PC-3 (cell line): ENCODE results near the gene DMAC2. TPM values are rescaled to one million over a fixed set of nuclear protein-coding genes. Genes with fewer than 3 reads are reported as not detected.

Experiments
- ATAC-seq: fragments of 200-7000 bp; cut with Tn5 transposase; 2 replicates; pipeline ENCODE4 v1.9.1; 2020; ENCODE audit warnings: mild to moderate bottlenecking, moderate library complexity
- BruUV-seq: library from RNA; stranded (reverse); fragments of 400-500 nt; replicated peaks from 2 replicates; lab custom pipeline; 2021; lab: Mats Ljungman, UMichigan
- CTCF ChIA-PET: fragments of 300-600 bp; sonication (Branson Sonifier 250); formaldehyde crosslinking; loops from one replicate; lab custom pipeline; 2022; ENCODE audit warnings: antibody characterized with exemption; lab: Charles Lee
- POLR2A ChIA-PET: fragments of 300-600 bp; sonication (Branson Sonifier 250); formaldehyde crosslinking; loops from one replicate; lab custom pipeline; 2022; ENCODE audit warnings: antibody characterized with exemption; ENCODE audit not compliant: unreplicated experiment; lab: Charles Lee
- DNase-seq: peaks from one replicate; pipeline ENCODE4 v3.0.0-alpha.2; 2015
- H2AFZ ChIP-seq: fragments of 300-600 bp; sonication (generic); 2 replicates; pipeline ENCODE4 v1.6.0; 2016; ENCODE audit warnings: antibody characterized with exemption, low read length
- H3F3A ChIP-seq: fragments of 300-600 bp; sonication (generic); one replicate; pipeline ENCODE4 v1.6.0; 2017; ENCODE audit warnings: antibody characterized with exemption, low read length, control low read depth, mild to moderate bottlenecking; ENCODE audit not compliant: unreplicated experiment
- H3K27ac ChIP-seq: fragments of 300-600 bp; sonication (generic); 2 replicates; pipeline ENCODE4 v1.5.1; 2016; ENCODE audit warnings: mild to moderate bottlenecking, low read length
- H3K27me3 ChIP-seq: fragments of 300-600 bp; sonication (generic); 2 replicates; pipeline ENCODE4 v1.6.1; 2016; ENCODE audit warnings: low read length, mixed read lengths
- H3K36me3 ChIP-seq: fragments of 300-600 bp; sonication (generic); 2 replicates; pipeline ENCODE4 v1.6.1; 2016; ENCODE audit warnings: low read depth, mixed run types, low read length, mixed read lengths
- H3K4me1 ChIP-seq: fragments of 300-600 bp; sonication (generic); 2 replicates; pipeline ENCODE4 v1.5.1; 2016; ENCODE audit warnings: low read length; ENCODE audit not compliant: insufficient read depth
- H3K4me2 ChIP-seq: fragments of 300-600 bp; sonication (generic); 2 replicates; pipeline ENCODE4 v1.6.0; 2016; ENCODE audit warnings: low read length
- H3K4me3 ChIP-seq: fragments of 300-600 bp; sonication (generic); 2 replicates; pipeline ENCODE4 v1.5.1; 2016; ENCODE audit warnings: mild to moderate bottlenecking, low read length, mixed read lengths
- H3K79me2 ChIP-seq: fragments of 300-600 bp; sonication (generic); 2 replicates; pipeline ENCODE4 v1.6.1; 2017; ENCODE audit warnings: low read length, mixed read lengths
- H3K9ac ChIP-seq: fragments of 300-600 bp; sonication (generic); 2 replicates; pipeline ENCODE4 v1.6.0; 2016; ENCODE audit warnings: mild to moderate bottlenecking, low read length
- H3K9me2 ChIP-seq: fragments of 300-600 bp; sonication (generic); replicated peaks from 2 replicates; pipeline ENCODE4 v1.6.1; 2016; ENCODE audit warnings: mixed run types, low read length, mixed read lengths
- H3K9me3 ChIP-seq: fragments of 300-600 bp; sonication (generic); 2 replicates; pipeline ENCODE4 v1.6.1; 2016; ENCODE audit warnings: low read length, mixed read lengths
- H4K20me1 ChIP-seq: fragments of 300-600 bp; sonication (generic); 2 replicates; pipeline ENCODE4 v1.6.1; 2016; ENCODE audit warnings: low read length, mixed read lengths
- CTCF ChIP-seq: fragments of 300-600 bp; sonication (generic); conservative IDR thresholded peaks from 2 replicates; pipeline ENCODE4 v1.5.1; 2017; ENCODE audit warnings: antibody characterized with exemption, low read depth, mild to moderate bottlenecking, low read length
- EZH2 ChIP-seq: fragments of 300-600 bp; sonication (generic); IDR thresholded peaks from one replicate; pipeline ENCODE4 v1.6.1; 2017; ENCODE audit warnings: antibody characterized with exemption, mild to moderate bottlenecking, low read length; ENCODE audit not compliant: unreplicated experiment
- EZH2phosphoT487 ChIP-seq: fragments of 300-600 bp; sonication (generic); IDR thresholded peaks from 2 replicates; pipeline ENCODE4 v1.6.1; 2018; ENCODE audit warnings: mild to moderate bottlenecking, antibody characterized with exemption, low read length, borderline replicate concordance
- intact Hi-C: fragments of 100-400 bp; cut with micrococcal nuclease; formaldehyde crosslinking; loops from 2 replicates; pipeline ENCODE4 v1.9.0; 2023
- total RNA-seq: library from RNA; depleted of rRNA; stranded (reverse); fragments of >200 nt; gene quantifications from 2 replicates; pipeline ENCODE4 v1.2.3, GENCODE V29; 2014

Gene DMAC2
- total RNA-seq, 1 experiment from 2014 or later: 36.8 TPM

DNA sequence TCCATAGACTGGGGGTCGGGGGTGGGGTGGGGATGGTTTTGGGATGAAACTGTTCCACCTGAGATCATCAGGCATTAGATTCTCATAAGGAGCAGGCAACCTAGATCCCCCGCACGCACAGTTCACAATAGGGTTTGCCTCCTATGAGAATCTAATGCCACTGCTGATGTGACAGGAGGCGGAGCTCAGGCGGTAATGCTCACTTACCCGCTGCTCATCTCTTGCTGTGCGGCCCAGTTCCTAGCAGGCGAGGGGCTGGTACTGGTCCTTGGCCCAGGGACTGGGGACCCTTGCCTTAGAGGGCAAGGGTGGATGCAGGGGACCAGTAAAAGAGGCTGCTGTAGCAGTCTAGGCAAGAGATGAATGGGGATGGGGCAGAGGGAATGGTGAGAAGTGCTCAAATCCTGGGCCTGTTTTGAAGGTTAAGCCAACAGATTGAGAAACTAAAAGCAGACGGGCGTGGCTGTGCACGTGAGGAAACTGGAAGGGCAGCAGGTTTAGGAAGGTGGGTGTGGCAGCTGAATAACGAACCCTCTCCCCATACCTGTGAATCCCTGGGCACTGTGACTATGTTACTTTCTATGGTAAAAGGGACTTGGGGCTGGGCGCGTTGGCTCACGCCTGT lies 1.7 kb upstream of the DMAC2 start:
- Histone ChIP-seq H3K4me3 (no peak overlapping the region), H3K9me3 (no peaks in the 10 kb centered on the region), H2AFZ (no peak overlapping the region), H3K4me1 (peaks cover 6% of the 10 kb centered on the region; the same call in 1 of the 2 replicates), H3K79me2 (peaks cover 9% of the 10 kb centered on the region; the same call in 1 of the 2 replicates), H3K27ac (no peak overlapping the region), H3K9ac (no peak overlapping the region), H3K9me2 (no peaks in the 10 kb centered on the region), H3F3A (no peaks in the 10 kb centered on the region), H3K27me3 (no peaks in the 10 kb centered on the region), H3K36me3 (no peaks in the 10 kb centered on the region), H3K4me2 (no peak overlapping the region), H4K20me1 (no peaks in the 10 kb centered on the region)
- ATAC-seq (no peak), DNase-seq (no peak)
- BruUV-seq: no TSS peak
- POLR2A ChIA-PET: no interaction called here
- CTCF ChIA-PET: no interaction called here
- TF ChIP-seq EZH2 (no peak), CTCF (no peak), EZH2phosphoT487 (no peak)
- intact Hi-C loops: no loop called here

DNA sequence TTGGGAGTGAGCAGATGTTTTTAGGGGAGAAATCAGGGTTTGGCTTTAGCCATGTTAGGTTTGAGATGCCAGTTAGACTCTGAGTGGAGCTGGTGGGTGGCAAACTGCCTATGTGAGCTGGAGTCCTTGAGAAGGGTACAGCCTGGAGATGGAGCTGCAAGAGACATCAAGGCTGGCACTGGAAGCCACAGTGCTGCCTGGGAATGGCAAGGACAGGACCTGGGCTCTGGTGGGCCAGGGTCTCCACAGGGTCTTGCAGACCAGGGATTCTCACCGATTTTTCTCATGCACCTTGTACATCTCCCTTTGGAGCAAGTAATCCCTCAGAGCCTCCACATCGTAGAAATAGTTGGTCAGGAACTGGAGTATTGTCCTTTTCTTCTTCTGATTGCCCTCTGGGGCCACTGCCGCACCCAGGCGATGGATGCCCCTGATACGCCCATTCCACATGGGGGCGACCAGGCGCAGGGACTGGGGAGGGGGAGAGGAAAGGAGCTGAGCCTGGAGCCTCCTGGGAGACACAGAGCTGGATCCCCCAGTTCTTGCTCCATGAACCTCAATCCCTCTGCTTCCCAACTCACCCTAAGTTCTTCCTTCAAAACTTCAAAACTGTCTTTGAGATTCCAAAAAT lies 1.7 kb downstream of the DMAC2 start:
- Histone ChIP-seq H3K27me3 (no peaks in the 10 kb centered on the region), H3K4me2 (no peak overlapping the region; the same call in 1 of the 2 replicates), H3K4me3 (no peak overlapping the region), H3K79me2 (peaks cover 9% of the 10 kb centered on the region; the same call in 1 of the 2 replicates), H3K27ac (no peak overlapping the region), H3K9ac (no peak overlapping the region), H3F3A (no peaks in the 10 kb centered on the region), H3K9me2 (no peaks in the 10 kb centered on the region), H3K9me3 (no peaks in the 10 kb centered on the region), H4K20me1 (no peaks in the 10 kb centered on the region), H3K36me3 (no peaks in the 10 kb centered on the region), H3K4me1 (peaks cover 6% of the 10 kb centered on the region; the same call in 1 of the 2 replicates), H2AFZ (no peak overlapping the region)
- no peak for ATAC-seq
- no TSS peak for BruUV-seq
- no peak for TF ChIP-seq EZH2
- TF ChIP-seq CTCF: no peak
- TF ChIP-seq EZH2phosphoT487: no peak
- POLR2A ChIA-PET: no interaction called here
- CTCF ChIA-PET: no interaction called here
- intact Hi-C loops: no loop called here
- DNase-seq: no peak

DNA sequence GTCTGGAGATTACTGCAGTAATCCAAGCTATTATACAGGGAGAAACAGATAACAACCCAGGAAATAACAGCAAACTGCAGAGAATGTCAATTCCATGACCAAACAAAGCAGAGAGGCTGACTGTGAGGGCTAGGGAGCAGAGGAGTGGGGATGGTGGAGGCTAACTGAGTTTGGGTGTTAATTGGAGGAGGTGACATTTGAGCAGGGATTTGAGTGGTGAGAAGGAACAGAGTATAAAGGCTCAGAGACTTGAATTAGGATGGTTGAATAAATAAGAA lies 3.1 kb downstream of the DMAC2 start:
- ATAC-seq (no peak), DNase-seq (no peak)
- no peak overlapping the region for H3K9ac ChIP-seq
- H3K4me2 ChIP-seq: no peak overlapping the region
- TF ChIP-seq EZH2 (no peak), CTCF (no peak), EZH2phosphoT487 (no peak)
- H3K27ac ChIP-seq: no peak overlapping the region
- no peaks in the 10 kb centered on the region for H3K9me2 ChIP-seq
- intact Hi-C loops: no loop called here
- peaks cover 9% of the 10 kb centered on the region; the same call in 1 of the 2 replicates for H3K79me2 ChIP-seq
- peaks cover 6% of the 10 kb centered on the region; the same call in 1 of the 2 replicates for H3K4me1 ChIP-seq
- no peaks in the 10 kb centered on the region for H3K36me3 ChIP-seq
- H3K4me3 ChIP-seq: no peak overlapping the region
- H3K9me3 ChIP-seq: no peaks in the 10 kb centered on the region
- H4K20me1 ChIP-seq: no peaks in the 10 kb centered on the region
- POLR2A ChIA-PET: interaction anchor here (0.6 kb wide), 1 partner anchor 73 kb away, joined by 3 read pairs; no protein-coding TSS in a partner anchor
- no peak overlapping the region for H2AFZ ChIP-seq
- H3F3A ChIP-seq: no peaks in the 10 kb centered on the region
- no TSS peak for BruUV-seq
- no peaks in the 10 kb centered on the region for H3K27me3 ChIP-seq
- CTCF ChIA-PET: no interaction called here
